ENCODE results near the gene SYTL1.

SYTL1 gene

GRCh38 chr1:27331426-27331825 is 10.4 kb upstream of the SYTL1 start:
- TF ChIP-seq POLR2A (IDR thresholded peaks at IDR 0.05; ENCODE audit: extremely low read depth, insufficient read length) = no peak
- no peak for TF ChIP-seq MYC (IDR thresholded peaks at IDR 0.05; ENCODE audit: low read depth, low read length)
- no peak for TF ChIP-seq MAX (IDR thresholded peaks at IDR 0.05; ENCODE audit: low read depth, low read length)
- TF ChIP-seq CTCF (IDR thresholded peaks at IDR 0.05; ENCODE audit: low read depth, low read length) = no peak
- DNase-seq (ENCODE audit: low read depth) = no peak

GRCh38 chr1:27331922-27332321 is 9.9 kb upstream of the SYTL1 start:
- no peak overlapping the region for H3K4me3 ChIP-seq (ENCODE audit: low read depth, low read length)
- no peak for DNase-seq (ENCODE audit: low read depth)
- TF ChIP-seq CTCF (IDR thresholded peaks at IDR 0.05; ENCODE audit: low read depth, low read length) (no peak), MYC (IDR thresholded peaks at IDR 0.05; ENCODE audit: low read depth, low read length) (no peak), POLR2A (IDR thresholded peaks at IDR 0.05; ENCODE audit: extremely low read depth, insufficient read length) (no peak)

More at GRCh38 chr1:27331426-27331825, 10.4 kb upstream of the SYTL1 start:
- no peak overlapping the region for H3K4me3 ChIP-seq (ENCODE audit: low read depth, low read length)

GRCh38 chr1:27332536-27333281 is 9.1 kb upstream of the SYTL1 start:
- H3K4me3 ChIP-seq (ENCODE audit: low read depth, low read length) = no peak overlapping the region

GRCh38 chr1:27333717-27334279 is 8.0 kb upstream of the SYTL1 start:
- TF ChIP-seq MYC (IDR thresholded peaks at IDR 0.05; ENCODE audit: low read depth, low read length) = no peak
- TF ChIP-seq MAX (IDR thresholded peaks at IDR 0.05; ENCODE audit: low read depth, low read length) = no peak
- no peak for TF ChIP-seq POLR2A (IDR thresholded peaks at IDR 0.05; ENCODE audit: extremely low read depth, insufficient read length)
- no peak for TF ChIP-seq CTCF (IDR thresholded peaks at IDR 0.05; ENCODE audit: low read depth, low read length)
- no peak overlapping the region for H3K4me3 ChIP-seq (ENCODE audit: low read depth, low read length)
- no peak for DNase-seq (ENCODE audit: low read depth)

More at GRCh38 chr1:27332536-27333281, 9.1 kb upstream of the SYTL1 start:
- TF ChIP-seq MAX (IDR thresholded peaks at IDR 0.05; ENCODE audit: low read depth, low read length) (no peak), CTCF (IDR thresholded peaks at IDR 0.05; ENCODE audit: low read depth, low read length) (peak; percentile 79)
- DNase-seq (ENCODE audit: low read depth) = peak; percentile 68

GRCh38 chr1:27335506-27336422 is 6.1 kb upstream of the SYTL1 start:
- H3K4me3 ChIP-seq (ENCODE audit: low read depth, low read length) = no peak overlapping the region
- TF ChIP-seq MAX (IDR thresholded peaks at IDR 0.05; ENCODE audit: low read depth, low read length) (no peak), MYC (IDR thresholded peaks at IDR 0.05; ENCODE audit: low read depth, low read length) (no peak)
- no peak for DNase-seq (ENCODE audit: low read depth)

GRCh38 chr1:27336756-27337155 is 5.1 kb upstream of the SYTL1 start:
- no peak for DNase-seq (ENCODE audit: low read depth)
- TF ChIP-seq POLR2A (IDR thresholded peaks at IDR 0.05; ENCODE audit: extremely low read depth, insufficient read length) (no peak), CTCF (IDR thresholded peaks at IDR 0.05; ENCODE audit: low read depth, low read length) (no peak), MYC (IDR thresholded peaks at IDR 0.05; ENCODE audit: low read depth, low read length) (no peak), MAX (IDR thresholded peaks at IDR 0.05; ENCODE audit: low read depth, low read length) (no peak)

More at GRCh38 chr1:27336756-27337155, 5.1 kb upstream of the SYTL1 start:
- H3K4me3 ChIP-seq (ENCODE audit: low read depth, low read length) = no peak overlapping the region
